22Rv1 (cell line): ENCODE results near the gene MCU.
"Not testable (repeated sequence)": the region's sequence is repeated elsewhere in the genome, so short reads cannot be mapped to it uniquely, and the experiment has no call there.

ENCODE experiments used
- H3K27ac ChIP-seq: fragments of 450-650 bp; 2 replicates; pipeline ENCODE4 v1.5.1; 2017
- ZFX ChIP-seq: fragments of 450-650 bp; IDR thresholded peaks from 2 replicates; pipeline ENCODE4 v1.6.1; 2017; ENCODE audit warnings: antibody characterized with exemption, borderline replicate concordance
- TF ChIP-seq, protein P1 (sequence below): fragments of 450-650 bp; IDR thresholded peaks from 2 replicates; pipeline ENCODE4 v1.5.1; 2017; ENCODE audit warnings: mild to moderate bottlenecking

Gene MCU

DNA sequence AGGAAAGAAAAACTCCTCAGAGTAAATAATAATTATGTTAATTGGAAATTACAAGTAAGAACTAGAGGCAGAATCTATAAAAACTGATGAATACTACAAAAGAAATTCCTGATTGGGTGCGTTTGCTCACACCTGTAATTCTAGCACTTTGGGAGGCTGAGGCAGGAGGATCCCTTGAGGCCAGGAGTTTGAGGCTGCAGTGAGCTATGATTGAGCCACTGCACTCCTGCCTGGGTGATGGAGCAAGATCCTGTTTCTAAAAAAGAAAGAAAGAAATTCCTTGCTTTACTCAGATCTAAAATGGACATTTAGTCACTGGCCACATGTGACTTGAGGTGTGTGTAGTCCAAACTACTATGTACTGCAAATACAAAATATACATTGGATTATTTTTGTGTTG is 42.0 kb downstream of the MCU start:
- TF ChIP-seq ZFX: no peak
- TF ChIP-seq, protein P1, sequence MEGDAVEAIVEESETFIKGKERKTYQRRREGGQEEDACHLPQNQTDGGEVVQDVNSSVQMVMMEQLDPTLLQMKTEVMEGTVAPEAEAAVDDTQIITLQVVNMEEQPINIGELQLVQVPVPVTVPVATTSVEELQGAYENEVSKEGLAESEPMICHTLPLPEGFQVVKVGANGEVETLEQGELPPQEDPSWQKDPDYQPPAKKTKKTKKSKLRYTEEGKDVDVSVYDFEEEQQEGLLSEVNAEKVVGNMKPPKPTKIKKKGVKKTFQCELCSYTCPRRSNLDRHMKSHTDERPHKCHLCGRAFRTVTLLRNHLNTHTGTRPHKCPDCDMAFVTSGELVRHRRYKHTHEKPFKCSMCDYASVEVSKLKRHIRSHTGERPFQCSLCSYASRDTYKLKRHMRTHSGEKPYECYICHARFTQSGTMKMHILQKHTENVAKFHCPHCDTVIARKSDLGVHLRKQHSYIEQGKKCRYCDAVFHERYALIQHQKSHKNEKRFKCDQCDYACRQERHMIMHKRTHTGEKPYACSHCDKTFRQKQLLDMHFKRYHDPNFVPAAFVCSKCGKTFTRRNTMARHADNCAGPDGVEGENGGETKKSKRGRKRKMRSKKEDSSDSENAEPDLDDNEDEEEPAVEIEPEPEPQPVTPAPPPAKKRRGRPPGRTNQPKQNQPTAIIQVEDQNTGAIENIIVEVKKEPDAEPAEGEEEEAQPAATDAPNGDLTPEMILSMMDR: no peak

DNA sequence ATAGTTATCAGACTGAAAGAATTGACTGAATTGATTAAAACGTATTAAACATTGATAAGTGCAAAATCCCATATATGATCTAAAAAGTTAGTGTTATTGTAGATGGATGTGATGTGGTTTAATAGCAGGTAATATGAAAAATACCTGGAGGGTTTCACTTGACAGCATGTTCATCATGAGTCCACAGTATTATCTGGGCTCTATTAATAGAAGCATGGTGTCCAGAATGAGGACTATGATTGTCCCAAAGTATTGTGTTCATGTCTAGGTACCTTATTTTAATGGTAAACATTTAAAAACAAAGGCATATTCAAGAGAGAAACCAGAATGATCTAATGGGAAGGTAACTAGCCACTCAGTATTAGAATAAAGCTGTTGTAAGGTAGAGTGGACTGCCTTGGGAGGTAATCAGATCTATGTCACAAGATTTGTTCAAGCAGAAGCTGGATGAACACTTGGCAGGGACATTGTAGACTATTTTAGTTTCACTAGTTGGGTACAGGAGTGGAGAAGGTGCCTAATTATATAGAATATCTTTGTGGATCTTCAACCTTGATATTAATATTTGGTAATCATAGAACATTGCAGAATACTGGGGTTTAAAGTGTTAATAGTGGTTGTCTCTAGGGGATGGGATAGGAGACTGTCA is 43.5 kb downstream of the MCU start:
- no peak for TF ChIP-seq ZFX
- TF ChIP-seq, protein P1: no peak

More for the DNA sequence above, 42.0 kb downstream of the MCU start:
- no peak overlapping the region for H3K27ac ChIP-seq

DNA sequence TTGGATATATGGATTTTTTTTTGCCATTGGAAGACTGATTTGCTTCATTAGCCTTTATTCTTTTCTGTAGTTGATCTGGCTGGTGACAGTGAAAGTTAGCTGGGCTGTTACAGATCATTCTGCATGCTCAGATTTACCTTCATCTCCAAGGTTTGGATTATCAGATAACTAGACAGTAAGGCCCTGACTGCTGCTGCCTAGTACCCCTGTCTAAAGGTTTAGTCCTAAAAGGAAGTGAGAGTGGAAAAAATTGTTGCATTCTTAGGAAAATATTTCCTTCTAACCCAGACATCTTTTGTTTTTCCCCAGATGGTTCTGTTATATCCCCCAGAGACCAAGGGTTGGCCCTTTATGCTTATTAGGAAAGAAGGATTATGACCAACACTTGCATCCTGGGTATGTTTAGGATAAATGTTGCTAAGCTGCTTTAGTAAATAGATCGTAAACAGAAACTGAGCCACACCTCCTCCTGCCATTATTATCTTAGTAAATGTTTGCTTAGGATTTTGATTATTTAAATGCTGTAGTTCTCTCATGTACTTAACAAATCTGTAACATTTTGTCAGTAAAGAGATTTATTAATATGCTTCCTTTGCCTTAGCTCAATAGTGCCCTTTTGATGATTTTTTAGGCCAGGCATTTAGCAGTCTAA is 44.4 kb downstream of the MCU start:
- peak overlapping the region; percentile 43 for H3K27ac ChIP-seq
- no peak for TF ChIP-seq ZFX
- TF ChIP-seq, protein P1: no peak

More for the DNA sequence above, 43.5 kb downstream of the MCU start:
- peak overlapping the region; percentile 43 for H3K27ac ChIP-seq

DNA sequence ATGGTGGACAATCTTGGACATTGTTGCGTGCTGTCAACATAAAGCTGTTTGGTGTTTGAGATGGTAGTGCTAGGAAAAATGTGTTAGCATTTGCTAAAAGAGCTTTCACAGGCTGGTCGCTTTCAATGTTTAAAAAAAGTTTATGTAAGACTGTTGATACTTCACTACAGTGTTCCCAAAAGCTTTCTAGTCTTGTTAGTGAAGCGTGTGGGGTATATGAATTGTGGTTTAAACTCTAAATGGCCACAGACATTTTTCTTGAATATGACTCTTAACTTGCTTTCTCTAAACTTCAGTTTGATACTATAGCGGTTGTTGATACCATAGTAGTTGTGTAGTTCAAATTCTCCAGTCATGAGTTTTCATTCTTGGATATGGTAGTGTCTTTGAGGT is 44.9 kb downstream of the MCU start:
- H3K27ac ChIP-seq: peak overlapping the region; percentile 43
- TF ChIP-seq ZFX: no peak
- TF ChIP-seq, protein P1: no peak

DNA sequence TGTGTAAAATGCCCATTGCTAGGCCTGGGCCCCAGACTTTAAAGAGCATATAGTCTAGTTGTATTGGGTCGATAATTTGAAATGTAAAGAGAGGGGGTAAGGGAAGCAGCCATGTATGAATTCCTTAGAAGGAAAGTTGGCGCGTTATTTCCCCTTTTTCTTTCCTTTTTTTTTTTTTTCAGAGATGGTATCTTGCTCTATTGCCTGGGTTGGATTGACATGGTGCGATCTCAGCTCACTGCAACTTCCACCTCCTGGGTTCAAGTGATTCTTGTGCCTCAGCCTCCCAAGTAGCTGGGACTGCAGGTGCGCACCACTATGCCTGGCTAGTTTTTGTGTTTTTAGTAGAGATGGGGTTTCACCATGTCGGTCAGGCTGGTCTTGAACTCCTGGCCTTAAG is 45.4 kb downstream of the MCU start:
- H3K27ac ChIP-seq: not testable (repeated sequence)

DNA sequence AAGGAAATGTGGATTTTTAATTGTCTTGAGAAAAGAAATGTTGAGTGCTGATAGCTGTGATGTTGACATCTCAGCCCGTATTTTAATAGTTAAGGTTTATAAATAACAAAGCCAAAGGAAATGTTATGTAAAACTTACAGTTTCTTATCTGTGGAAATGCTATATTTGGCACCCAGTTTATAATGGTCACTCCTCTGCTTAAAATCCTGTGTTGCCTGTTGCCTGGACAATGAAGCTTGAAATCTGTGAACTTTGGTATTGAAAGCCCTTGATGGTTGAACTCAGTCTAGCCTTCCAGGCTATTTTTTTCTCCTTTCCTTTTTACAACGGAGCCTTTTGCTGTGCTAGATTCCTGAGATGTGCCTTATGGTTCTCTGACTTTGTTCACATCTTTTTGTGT is 46.5 kb downstream of the MCU start:
- no peak for TF ChIP-seq ZFX
- TF ChIP-seq, protein P1: no peak
- H3K27ac ChIP-seq: no peak overlapping the region

DNA sequence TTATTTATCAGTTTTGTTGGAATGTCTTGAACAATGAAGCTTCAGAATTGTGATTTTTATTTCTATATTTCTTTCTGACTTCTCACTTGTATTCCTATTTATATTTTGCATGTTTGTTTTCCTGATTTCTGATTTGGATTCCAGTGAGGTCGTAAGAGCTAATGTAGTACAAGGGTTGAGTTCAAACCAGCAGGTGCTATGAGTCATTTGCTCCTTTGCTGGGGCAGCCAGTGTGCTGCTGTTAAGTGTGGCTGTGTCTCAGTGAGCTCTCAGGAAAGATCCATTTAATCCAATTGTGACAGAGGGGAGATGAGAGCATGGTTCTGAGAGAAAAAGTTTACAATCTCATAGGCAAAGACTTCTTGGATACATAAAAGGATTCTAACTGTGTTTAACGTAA is 48.6 kb downstream of the MCU start:
- TF ChIP-seq, protein P1: no peak
- no peak for TF ChIP-seq ZFX
- no peak overlapping the region for H3K27ac ChIP-seq
